ENCODE measurements around the gene GABRD. TPM values are rescaled to one million over a fixed set of nuclear protein-coding genes. Genes with fewer than 3 reads are reported as not detected.

The GABRD gene
- total and polyA plus RNA-seq, 2 of the 13 experiments (the other 11 are each of a cell fraction or from before 2014, with no cell fraction given), result not detected

GRCh38 chr1:2050793-2051682 is 31.9 kb downstream of the GABRD start (continued):
- no peak for TF ChIP-seq ZNF580 (CRISPR knock-in tag; IDR thresholded peaks at IDR 0.05; ENCODE audit: borderline replicate concordance, low read depth)
- no peak for TF ChIP-seq ZFAT (CRISPR knock-in tag; conservative IDR thresholded peaks at IDR 0.05)
- peak; percentile 88 for TF ChIP-seq ZNF777 (CRISPR knock-in tag; IDR thresholded peaks at IDR 0.05)
- TF ChIP-seq ZNF451 (CRISPR knock-in tag; IDR thresholded peaks at IDR 0.05), result 0 out of 2 replicates have a peak, but pooled peaks have one; percentile 10
- TF ChIP-seq NAIF1 (CRISPR knock-in tag; IDR thresholded peaks at IDR 0.05; ENCODE audit: borderline replicate concordance), result no peak
- TF ChIP-seq ATF7-NPFF (CRISPR knock-in tag; IDR thresholded peaks at IDR 0.05; ENCODE audit: low read depth), result no peak
- TF ChIP-seq SP5 (CRISPR knock-in tag; IDR thresholded peaks at IDR 0.05; ENCODE audit: borderline replicate concordance, low read depth), result no peak
- no peak for TF ChIP-seq STAT5B (CRISPR knock-in tag; IDR thresholded peaks at IDR 0.05)
- TF ChIP-seq NCOA1 (CRISPR knock-in tag; IDR thresholded peaks at IDR 0.05), result no peak
- no peak for TF ChIP-seq MXD1 (CRISPR knock-in tag; IDR thresholded peaks at IDR 0.05)
- no peak for TF ChIP-seq ZNF770 (CRISPR knock-in tag; IDR thresholded peaks at IDR 0.05)
- no peak for TF ChIP-seq GZF1 (CRISPR knock-in tag; IDR thresholded peaks at IDR 0.05)
- 0 out of 2 replicates have a peak, but pooled peaks have one; percentile 17 for TF ChIP-seq MTA1 (CRISPR knock-in tag; IDR thresholded peaks at IDR 0.05; ENCODE audit: borderline replicate concordance)
- no peak for TF ChIP-seq TEAD3 (CRISPR knock-in tag; optimal IDR thresholded peaks at IDR 0.05; ENCODE audit: borderline replicate concordance)
- 0 out of 2 replicates have a peak, but pooled peaks have one; percentile 28 for TF ChIP-seq REL (CRISPR knock-in tag; conservative IDR thresholded peaks at IDR 0.05)
- peak; percentile 40 for TF ChIP-seq ZNF687 (CRISPR knock-in tag; IDR thresholded peaks at IDR 0.05)
- TF ChIP-seq SCMH1 (CRISPR knock-in tag; IDR thresholded peaks at IDR 0.05; ENCODE audit: borderline replicate concordance), result no peak
- no peak for TF ChIP-seq HNRNPLL (IDR thresholded peaks at IDR 0.05; ENCODE audit: low read depth, low read length, poor library complexity, severe bottlenecking)
- TF ChIP-seq PCBP1 (IDR thresholded peaks at IDR 0.05; ENCODE audit: borderline replicate concordance, low read depth, low read length), result no peak
- no peak for TF ChIP-seq PAWR (CRISPR knock-in tag; IDR thresholded peaks at IDR 0.05; ENCODE audit: borderline replicate concordance)
- TF ChIP-seq ZFP36L2 (CRISPR knock-in tag; IDR thresholded peaks at IDR 0.05), result no peak
- TF ChIP-seq ZNF550 (CRISPR knock-in tag; IDR thresholded peaks at IDR 0.05; ENCODE audit: borderline replicate concordance), result no peak
- TF ChIP-seq ZSCAN20 (CRISPR knock-in tag; IDR thresholded peaks at IDR 0.05; ENCODE audit: borderline replicate concordance), result no peak

Measured in HepG2 (cell line).